Sigmoid colon (tissue), 4 donors: Measurements from ENCODE around the gene DTNBP1.

Experiments used
- CTCF ChIP-seq, 4 experiments: fragments of 450-650 bp in 3 of 4; fragments of 200-600 bp in 1 of 4; IDR thresholded peaks; one replicate each; pipeline ENCODE4 v1.5.1; 2016 to 2019; ENCODE audit warnings: antibody characterized with exemption in 4 of 4, mild to moderate bottlenecking in 3 of 4, moderate library complexity in 2 of 4
- POLR2A ChIP-seq, 2 donors: fragments of 450-650 bp; IDR thresholded peaks; one replicate each; pipeline ENCODE4 v1.6.1; 2016; ENCODE audit warnings: antibody characterized with exemption in 2 of 2, mild to moderate bottlenecking in 2 of 2, moderate library complexity in 2 of 2
- POLR2AphosphoS5 ChIP-seq, 4 donors: sonication (generic); formaldehyde crosslinking; IDR thresholded peaks; one replicate each; pipeline ENCODE4 v1.6.1; 2017; ENCODE audit warnings: antibody characterized with exemption in 4 of 4

- TF ChIP-seq CTCF (IDR thresholded peaks at IDR 0.05) (no peak), POLR2AphosphoS5 (IDR thresholded peaks at IDR 0.05) (no peak), POLR2A (IDR thresholded peaks at IDR 0.05) (no peak)
These were observed 134.0 kb downstream of the DTNBP1 start for GRCh38 chr6:15528870-15529269.
